ENCODE measurements around the gene CD300LG.
"Not testable (repeated sequence)": the region's sequence is repeated elsewhere in the genome, so short reads cannot be mapped to it uniquely, and the experiment has no call there.

The CD300LG gene

GRCh38 chr17:43879723-43880419, 32.9 kb downstream of the CD300LG start:
- no peak for DNase-seq (ENCODE audit: low spot score)

- peak; percentile 66 for DNase-seq (ENCODE audit: low spot score)
Measured at GRCh38 chr17:43880420-43880991, 33.5 kb downstream of the CD300LG start.

- no peak for DNase-seq (ENCODE audit: low spot score)
Measured at GRCh38 chr17:43881181-43881580, 34.2 kb downstream of the CD300LG start.

- no peak for DNase-seq (ENCODE audit: low spot score)
Measured at GRCh38 chr17:43881758-43882505, 35.0 kb downstream of the CD300LG start.

- no peak for DNase-seq (ENCODE audit: low spot score)
Measured at GRCh38 chr17:43882761-43883415, 35.9 kb downstream of the CD300LG start.

GRCh38 chr17:43888548-43888947, 41.6 kb downstream of the CD300LG start:
- DNase-seq (ENCODE audit: low spot score): no peak

- no peak for DNase-seq (ENCODE audit: low spot score)
Measured at GRCh38 chr17:43890240-43890639, 43.3 kb downstream of the CD300LG start.

- no peak for DNase-seq (ENCODE audit: low spot score)
Measured at GRCh38 chr17:43891851-43892646, 45.1 kb downstream of the CD300LG start.

GRCh38 chr17:43892647-43892952, 45.6 kb downstream of the CD300LG start:
- DNase-seq (ENCODE audit: low spot score): no peak

GRCh38 chr17:43894494-43894893, 47.5 kb downstream of the CD300LG start:
- not testable (repeated sequence) for DNase-seq (ENCODE audit: low spot score)

- no peak for DNase-seq (ENCODE audit: low spot score)
Measured at GRCh38 chr17:43897831-43898230, 50.9 kb downstream of the CD300LG start.

GRCh38 chr17:43898446-43898845, 51.5 kb downstream of the CD300LG start:
- no peak for DNase-seq (ENCODE audit: low spot score)

- peak; percentile 89 for DNase-seq (ENCODE audit: low spot score)
Measured at GRCh38 chr17:43900183-43900857, 53.3 kb downstream of the CD300LG start.

- no peak for DNase-seq (ENCODE audit: low spot score)
Measured at GRCh38 chr17:43900858-43901754, 54.1 kb downstream of the CD300LG start.

- DNase-seq (ENCODE audit: low spot score): no peak
Measured at GRCh38 chr17:43901861-43902589, 55.0 kb downstream of the CD300LG start.

- DNase-seq (ENCODE audit: low spot score): no peak
Measured at GRCh38 chr17:43905400-43905984, 58.5 kb downstream of the CD300LG start.

- no peak for DNase-seq (ENCODE audit: low spot score)
Measured at GRCh38 chr17:43905985-43906852, 59.2 kb downstream of the CD300LG start.

GRCh38 chr17:43906951-43907424, 60.0 kb downstream of the CD300LG start:
- no peak for DNase-seq (ENCODE audit: low spot score)
